ENCODE measurements around the gene GALNT8.

GALNT8 gene

DNA sequence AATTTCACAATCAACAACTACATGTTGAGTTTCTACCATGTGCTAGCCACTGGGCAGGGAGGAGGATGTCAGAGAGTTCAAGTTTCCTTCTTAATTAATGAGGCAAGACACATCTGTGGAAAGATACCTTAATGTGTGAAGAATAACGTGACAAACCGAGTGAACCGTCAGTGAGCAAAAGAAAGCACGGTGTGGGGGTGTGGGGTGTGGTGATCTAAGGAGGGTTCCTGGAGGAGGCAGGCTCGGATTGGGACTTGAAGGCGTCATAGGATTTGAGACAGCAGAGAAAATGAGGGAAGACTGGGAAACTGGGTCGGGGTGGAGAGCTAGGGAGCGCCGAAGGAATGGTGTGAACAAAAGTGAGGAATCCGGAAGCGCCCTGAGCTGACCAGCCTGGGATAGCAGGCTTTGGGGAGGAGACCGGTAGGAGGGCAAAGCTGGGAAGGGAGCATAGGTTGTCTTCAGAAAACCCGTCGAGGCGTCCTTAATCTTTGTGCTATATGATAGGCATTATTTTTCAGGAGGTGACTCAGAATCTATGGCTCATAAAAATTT lies 22.3 kb downstream of the GALNT8 start:
- in situ Hi-C loops (cut with HindIII; ENCODE audit: low sequenced_read_pairs): no loop called here

DNA sequence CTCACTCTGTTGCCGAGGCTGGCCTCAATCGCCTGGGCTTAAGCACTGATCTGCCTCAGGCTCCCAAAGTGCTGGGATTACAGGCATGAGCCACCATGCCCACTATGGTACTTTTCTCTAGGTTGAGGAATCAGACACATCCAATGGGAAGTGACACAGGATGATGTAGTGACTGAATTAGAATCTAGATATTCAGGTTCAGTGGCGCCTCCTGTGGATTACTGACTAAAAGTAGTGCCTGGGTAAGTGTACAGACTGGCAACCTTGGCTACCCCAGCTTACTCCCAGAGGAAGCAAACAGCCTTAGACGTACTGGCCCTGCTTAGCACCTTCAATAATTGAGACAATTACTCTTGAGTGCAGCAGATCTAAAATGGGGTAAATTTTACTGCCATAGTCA lies 22.8 kb downstream of the GALNT8 start:
- in situ Hi-C loops (cut with HindIII; ENCODE audit: low sequenced_read_pairs): no loop called here

DNA sequence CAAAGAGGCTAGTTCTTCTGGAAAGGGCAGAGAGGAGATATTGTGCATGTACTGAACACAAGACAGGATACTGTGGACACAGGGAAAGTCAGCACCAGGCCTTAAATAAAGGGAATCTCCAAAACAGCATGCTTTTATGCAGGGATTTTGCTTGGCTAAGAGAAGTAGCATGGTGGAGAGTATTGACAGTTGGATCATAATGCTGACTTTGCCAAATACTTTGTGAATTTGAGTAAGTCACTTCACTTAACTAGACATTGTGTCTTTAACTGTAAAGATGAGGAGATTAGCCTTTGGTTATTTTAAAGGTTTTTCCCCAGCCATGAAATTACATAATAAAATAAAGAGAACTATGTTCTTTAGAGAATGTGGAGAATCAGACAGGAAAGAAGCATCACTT lies 24.5 kb downstream of the GALNT8 start:
- in situ Hi-C loops (cut with HindIII; ENCODE audit: low sequenced_read_pairs): no loop called here

DNA sequence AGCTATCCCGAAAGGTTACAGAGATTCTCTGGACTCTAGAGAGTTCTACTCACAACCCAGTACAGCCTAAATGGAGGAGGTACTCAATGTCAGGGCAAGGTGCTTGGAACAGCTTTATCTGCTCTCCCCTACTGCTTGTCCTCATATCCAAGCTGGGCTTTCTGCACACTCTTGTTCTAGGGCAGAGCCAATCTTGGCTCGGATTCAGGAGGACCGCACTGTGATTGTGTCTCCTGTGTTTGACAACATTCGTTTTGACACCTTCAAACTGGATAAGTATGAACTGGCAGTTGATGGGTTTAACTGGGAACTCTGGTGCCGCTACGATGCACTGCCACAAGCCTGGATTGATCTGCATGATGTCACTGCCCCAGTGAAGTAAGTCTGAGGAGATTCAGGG lies 25.0 kb downstream of the GALNT8 start:
- in situ Hi-C loops (cut with HindIII; ENCODE audit: low sequenced_read_pairs): no loop called here

DNA sequence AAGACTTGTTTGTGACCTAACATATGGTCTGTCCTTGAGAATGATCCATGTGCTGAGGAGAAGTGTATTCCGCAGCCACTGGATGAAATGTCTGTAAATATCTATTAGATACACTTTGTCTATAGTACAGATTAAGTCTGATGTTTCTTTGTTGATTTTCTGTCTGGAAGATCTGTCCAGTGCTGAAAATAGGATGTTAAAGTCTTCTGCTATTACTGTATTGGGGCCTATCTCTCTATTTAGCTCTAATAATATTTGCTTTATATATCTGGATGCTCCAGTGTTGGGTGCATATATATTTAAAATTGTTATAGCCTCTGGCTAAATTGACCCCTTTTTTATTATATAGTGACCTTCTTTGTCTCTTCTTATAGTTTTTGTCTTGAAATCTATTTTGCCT lies 31.5 kb downstream of the GALNT8 start:
- in situ Hi-C loops (cut with HindIII; ENCODE audit: low sequenced_read_pairs): loop anchor here (25.0 kb wide), 1 partner anchor 89 kb away; no protein-coding TSS in a partner anchor

DNA sequence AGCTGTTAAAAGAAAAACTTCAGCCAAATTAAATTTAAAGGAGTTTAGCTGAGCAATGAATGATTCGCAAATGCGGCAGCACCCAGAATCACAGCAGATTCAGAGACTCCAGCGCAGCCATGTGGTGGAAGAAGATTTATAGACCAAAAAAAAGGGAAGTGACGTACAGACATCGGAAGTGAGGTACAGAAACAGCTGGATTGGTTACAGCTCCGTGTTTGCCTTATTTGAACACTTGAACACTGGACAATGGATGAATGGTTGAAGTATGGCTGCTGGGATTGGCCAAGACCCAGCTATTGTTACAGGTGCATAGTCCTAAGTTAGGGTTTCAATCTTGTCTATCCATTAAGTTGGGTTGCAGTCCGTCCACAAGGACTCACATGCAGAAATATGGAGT lies 42.6 kb downstream of the GALNT8 start:
- in situ Hi-C loops (cut with HindIII; ENCODE audit: low sequenced_read_pairs): loop anchor here (25.0 kb wide), 1 partner anchor 100 kb away; no protein-coding TSS in a partner anchor

DNA sequence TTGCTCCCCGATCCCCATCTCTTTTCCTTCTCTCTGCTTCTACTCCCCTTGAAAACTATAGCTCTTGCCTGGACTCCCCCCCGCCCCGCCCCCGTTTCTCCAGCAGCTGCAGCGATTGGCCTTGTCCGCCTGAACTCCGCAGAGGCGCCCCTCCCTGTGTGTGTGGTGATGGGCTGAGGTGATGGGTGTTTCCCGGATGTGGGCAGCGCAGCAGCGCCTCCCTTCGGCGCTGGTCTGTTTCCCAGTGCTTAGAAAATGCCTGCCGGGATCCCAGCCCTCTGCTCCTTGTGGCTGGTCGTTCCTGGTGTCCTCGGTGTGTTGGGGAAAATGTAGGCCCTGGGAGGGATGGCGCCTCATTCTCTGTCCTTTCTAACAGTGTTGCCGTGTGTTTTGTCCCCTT lies 43.3 kb downstream of the GALNT8 start:
- in situ Hi-C loops (cut with HindIII; ENCODE audit: low sequenced_read_pairs): loop anchor here (25.0 kb wide), 1 partner anchor 101 kb away; no protein-coding TSS in a partner anchor

DNA sequence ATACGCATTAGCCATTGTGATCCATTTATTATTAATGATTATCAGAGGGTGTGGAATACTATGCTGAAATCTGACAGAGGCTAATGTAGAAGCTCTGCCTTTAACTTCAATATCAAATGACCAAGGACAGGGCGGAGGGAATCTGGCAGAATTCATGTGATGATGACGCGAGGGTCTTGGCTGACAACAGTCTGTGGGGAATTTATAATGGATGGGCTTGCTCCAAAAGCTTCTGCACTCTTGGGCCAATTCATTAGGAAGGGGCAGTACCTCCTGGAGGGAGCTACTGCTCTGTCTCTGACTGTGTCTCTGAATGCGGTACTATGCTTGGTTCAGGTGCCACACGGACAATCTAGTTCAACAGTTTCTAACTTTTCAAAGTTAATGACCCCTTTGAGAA lies 46.2 kb downstream of the GALNT8 start:
- in situ Hi-C loops (cut with HindIII; ENCODE audit: low sequenced_read_pairs): loop anchor here (25.0 kb wide), 1 partner anchor 104 kb away; no protein-coding TSS in a partner anchor

DNA sequence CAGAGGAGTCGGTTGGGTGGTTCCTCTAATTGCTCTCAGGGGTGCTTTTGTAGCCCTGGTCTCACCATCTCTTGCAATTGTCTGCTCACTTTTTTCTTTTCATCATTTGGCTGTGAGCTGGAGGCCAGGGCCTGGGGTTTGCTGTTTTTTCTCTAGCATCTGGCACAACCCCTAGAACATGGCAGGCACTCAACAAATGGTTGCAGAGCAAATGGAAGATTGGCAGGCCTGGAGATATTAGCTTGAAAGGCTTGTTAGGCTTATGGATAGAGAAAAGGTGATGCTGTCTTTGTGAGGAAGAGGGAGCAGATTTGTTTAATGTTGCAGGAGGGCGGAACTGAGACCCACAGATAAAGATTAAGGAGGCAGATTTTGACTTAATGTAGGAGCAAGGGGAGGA lies 47.0 kb downstream of the GALNT8 start:
- in situ Hi-C loops (cut with HindIII; ENCODE audit: low sequenced_read_pairs): loop anchor here (25.0 kb wide), 1 partner anchor 105 kb away; no protein-coding TSS in a partner anchor

DNA sequence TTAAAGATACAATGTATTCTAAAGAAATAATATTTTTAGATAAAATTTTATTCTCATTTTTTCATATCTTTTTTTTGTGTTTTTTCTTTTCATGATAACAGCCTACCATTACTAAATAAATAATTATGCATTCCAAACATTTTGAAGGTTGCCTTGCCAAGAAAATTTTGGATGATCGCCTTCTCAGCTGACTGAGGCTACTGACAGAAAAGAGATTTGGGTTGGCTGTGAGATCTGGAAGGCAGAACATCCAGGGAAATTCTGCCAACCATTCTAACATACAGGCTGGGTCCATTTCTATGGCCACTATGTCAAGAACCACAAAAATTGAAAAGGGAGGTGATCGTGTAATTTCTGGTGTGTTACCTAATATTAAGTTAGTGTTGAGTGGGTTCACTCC lies 48.1 kb downstream of the GALNT8 start:
- in situ Hi-C loops (cut with HindIII; ENCODE audit: low sequenced_read_pairs): loop anchor here (25.0 kb wide), 1 partner anchor 106 kb away; no protein-coding TSS in a partner anchor

DNA sequence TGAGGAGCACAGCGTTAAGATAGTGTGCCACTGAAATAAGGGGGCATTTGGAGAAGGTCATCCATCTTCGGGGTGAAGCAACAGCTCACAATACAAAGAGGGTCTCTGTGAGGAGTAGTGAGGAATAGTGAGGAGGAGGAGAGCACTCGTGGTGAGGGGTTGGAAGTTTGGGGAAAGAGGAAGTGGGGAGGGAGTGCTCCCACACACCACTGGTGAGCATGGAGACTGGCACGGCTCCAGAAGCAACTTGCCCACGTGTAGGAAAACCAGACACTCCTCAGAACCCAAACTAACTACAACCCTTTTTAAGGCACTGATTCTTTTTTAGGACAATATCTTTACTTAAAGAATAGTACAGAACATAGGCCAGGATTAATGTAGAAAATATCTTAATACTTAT lies 48.9 kb downstream of the GALNT8 start:
- in situ Hi-C loops (cut with HindIII; ENCODE audit: low sequenced_read_pairs): loop anchor here (25.0 kb wide), 1 partner anchor 107 kb away; no protein-coding TSS in a partner anchor

DNA sequence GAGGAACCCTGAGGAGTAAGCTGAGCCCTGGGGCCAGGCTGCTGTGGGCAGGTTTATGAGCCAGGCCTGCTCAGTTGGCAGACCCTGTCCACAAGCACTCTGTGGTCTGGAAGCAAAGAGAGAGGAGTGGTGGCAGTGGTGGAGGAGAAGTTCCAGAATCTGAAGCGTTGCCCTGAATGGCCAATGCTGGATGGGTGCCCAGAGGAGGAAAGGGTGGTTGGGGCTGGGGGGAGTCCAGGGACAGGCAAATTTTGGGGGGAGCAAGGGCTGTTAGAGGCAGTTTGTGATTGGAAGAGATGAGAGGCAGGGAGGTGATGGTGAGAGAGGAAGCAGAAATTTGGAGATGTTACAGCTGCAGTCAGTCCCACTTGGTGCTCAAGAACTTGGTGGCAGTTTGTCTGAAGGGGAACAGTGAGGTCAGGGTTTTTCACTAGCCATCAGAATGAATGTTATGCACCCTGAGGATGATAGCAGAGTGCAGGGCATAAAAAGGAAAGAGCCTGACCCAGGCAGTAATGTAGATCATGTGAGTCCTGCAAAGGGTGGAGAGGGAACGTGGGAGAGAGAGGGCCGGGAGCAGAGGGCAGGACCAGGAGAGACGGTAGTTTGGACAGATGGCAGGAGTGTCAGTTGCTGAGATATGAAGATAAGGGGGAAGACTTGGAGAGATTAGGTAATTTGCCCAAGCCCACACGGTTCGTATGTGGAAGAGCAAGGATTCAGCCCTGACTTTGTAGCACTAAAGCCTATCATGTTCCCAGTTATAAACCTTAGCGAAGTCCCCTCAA lies 51.2 kb downstream of the GALNT8 start:
- in situ Hi-C loops (cut with HindIII; ENCODE audit: low sequenced_read_pairs): loop anchor here (25.0 kb wide), 1 partner anchor 109 kb away; no protein-coding TSS in a partner anchor

DNA sequence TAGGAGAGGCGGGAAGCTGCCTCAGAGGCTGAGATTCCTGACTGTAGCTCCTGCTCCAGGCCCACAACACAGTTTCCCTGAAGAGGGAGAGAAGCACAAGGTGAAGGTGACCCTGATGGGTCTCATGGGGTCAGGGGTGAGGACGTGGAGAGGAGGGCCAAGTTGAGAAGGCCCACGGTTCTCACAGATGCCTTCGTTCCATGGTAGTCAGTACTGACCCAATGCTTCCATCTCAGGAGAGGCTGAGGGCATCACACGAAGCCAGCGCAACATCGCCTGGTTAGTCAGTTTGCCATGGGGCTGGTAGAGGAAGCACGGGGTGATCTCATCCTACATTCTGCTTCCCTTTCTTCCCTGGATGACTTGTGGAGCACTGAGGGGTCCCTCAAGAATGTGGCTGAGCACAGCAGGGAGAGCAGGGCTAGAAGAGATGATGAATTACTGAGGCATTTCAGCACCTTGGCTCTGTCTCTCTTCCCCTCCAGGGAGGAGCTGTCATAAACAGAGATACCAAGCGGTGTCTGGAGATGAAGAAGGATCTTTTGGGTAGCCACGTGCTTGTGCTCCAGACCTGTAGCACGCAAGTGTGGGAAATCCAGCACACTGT lies 51.9 kb downstream of the GALNT8 start:
- in situ Hi-C loops (cut with HindIII; ENCODE audit: low sequenced_read_pairs): loop anchor here (25.0 kb wide), 1 partner anchor 110 kb away; no protein-coding TSS in a partner anchor

DNA sequence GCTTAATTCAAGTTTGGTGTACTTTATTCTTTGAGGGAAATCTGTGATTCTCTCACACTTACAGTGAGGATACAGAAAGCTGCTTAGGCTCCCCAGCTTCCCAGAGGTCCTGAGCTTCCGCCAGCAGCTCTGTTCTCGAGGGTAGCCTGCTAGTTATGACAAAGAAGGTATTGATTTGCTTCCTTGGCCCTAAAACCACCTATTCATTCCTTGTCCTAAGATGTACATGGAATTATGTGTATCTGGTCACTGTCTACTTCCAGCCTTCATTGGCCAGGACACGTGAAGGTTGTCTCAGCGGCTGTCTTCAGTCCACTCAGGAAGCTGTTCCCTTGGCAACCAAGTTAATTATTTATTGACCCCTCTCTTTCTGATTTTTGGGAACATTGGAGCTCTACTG lies 55.7 kb downstream of the GALNT8 start:
- in situ Hi-C loops (cut with HindIII; ENCODE audit: low sequenced_read_pairs): no loop called here

DNA sequence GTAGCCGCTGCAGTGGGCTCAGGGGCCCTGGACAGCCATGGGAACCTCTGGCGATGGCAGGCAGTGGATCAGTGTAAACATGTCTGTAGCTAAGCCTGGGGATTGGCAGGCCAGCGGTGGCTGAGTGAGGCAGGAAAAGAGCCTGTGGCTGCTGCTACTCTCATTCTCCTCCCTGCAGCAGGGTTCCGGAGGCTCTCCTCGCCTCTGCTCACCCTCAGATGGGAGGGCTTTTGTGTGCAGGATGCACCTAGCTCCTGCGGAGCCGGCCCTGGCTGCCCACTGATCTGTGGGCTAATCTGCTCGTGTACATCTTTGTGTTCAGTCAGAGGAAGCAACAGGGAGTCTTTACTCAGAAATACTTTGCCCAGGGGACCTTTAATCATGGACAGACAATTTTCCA lies 59.5 kb downstream of the GALNT8 start:
- in situ Hi-C loops (cut with HindIII; ENCODE audit: low sequenced_read_pairs): no loop called here

DNA sequence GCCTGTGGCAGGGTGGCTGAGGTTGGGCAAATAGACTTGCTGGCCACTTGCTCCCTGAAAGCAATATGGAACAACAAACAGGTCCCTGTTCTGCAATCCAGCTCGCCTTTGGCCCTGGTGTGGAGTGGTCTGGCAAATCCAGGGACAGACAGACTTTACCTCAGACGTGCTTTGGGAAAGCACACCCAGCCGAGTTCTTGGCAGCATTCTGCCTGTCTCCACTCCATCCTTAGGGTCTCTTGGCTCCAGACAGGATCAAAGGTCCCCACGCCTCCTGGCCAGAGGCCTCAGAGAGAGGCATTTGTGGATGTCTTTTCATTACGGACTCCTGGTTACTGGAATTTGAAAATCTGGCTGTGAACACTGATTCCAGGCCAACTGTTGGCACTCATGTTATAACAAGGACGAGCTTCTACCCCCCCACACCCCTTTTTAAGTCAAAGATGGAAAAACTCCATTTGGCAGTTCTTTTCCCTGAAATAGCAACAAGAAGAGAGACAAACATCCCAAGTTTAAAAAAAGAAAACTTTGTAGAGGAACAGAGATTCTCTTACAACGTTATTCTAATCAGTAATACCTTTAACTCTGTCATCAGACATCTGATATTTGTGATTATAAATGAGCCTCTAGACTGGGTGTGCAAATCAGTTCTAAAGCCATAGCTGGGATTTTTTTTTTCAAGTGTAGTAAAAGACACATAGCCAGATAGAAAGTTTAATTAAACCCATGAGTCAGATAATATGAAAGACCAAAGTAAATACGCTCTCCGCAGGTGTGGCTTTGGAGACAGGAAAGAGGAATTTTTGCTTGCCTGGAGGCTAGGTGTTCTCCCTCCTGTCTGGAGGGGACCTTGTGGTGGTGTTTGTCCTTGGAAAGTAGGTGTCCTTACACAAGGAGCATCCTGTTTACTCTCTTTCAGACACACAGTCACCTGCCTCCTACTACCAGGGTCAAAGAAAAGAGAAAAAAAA lies 60.7 kb downstream of the GALNT8 start:
- in situ Hi-C loops (cut with HindIII; ENCODE audit: low sequenced_read_pairs): no loop called here

DNA sequence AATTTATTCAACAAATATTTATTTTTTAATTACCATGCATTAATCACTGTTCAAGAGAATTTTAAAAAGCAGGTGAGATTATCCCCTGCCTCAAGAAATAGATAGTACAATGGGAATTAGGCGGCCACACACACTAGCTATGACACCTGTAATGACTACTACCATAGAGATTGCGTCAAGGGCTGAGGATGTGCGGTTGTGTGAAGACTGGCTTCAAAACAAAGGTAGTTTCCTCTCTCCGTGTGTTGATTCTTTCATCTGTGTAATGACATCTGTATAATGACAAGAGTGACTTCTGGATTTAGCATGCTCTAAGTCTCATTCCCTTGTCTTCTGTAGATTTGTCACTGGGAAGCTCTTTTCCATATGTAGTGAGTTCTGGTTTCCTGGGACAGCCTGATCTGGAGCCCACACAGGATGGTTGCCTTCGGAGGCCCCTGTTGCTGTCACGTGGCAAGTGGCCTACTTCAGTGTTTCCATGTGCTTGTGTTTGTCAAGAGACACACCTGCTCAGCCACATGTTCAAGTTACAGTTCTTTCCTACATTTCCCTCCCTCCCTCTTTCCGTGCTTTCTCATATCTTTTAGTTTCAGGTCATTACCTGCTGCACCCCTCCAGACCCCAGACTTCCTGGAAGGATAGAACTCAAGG lies 64.3 kb downstream of the GALNT8 start:
- in situ Hi-C loops (cut with HindIII; ENCODE audit: low sequenced_read_pairs): no loop called here

DNA sequence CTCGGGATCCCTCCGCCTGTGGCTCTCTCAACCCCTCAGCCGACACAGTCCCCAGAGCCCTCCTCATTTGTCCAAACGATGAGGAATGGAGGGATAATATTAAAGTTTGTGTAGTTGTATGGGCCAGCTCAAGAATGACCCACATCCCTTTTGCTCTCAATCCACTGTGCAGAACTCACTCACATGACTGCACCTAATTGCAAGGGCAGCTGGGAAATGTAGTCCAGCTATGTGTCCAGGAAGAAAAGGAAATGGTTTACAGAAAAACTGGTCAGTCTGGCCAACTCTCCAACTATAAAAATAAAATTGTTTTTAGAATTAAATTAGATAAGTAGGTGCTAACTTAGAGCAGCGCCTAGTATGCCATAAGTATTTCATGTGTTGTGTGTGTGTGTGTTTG lies 66.6 kb downstream of the GALNT8 start:
- in situ Hi-C loops (cut with HindIII; ENCODE audit: low sequenced_read_pairs): no loop called here

DNA sequence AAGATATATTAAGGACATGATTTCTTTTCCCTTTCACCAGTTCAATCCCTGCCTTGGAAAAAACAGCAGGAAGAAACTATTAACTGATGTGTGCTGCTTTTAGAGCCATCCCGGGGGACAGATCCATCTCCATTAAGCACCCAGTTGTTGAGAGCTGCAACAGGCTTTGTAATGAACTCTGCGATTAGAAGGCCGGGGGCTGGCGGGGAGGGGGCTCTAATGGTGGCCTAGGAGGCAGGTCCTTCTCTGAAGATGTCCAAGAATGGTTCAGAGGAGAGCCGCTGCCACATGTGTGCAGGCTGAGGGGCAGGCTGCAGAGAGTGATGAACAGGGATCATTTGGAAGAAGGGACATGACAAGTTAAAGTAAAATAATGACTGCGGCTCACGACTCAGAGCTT lies 67.8 kb downstream of the GALNT8 start:
- in situ Hi-C loops (cut with HindIII; ENCODE audit: low sequenced_read_pairs): no loop called here

DNA sequence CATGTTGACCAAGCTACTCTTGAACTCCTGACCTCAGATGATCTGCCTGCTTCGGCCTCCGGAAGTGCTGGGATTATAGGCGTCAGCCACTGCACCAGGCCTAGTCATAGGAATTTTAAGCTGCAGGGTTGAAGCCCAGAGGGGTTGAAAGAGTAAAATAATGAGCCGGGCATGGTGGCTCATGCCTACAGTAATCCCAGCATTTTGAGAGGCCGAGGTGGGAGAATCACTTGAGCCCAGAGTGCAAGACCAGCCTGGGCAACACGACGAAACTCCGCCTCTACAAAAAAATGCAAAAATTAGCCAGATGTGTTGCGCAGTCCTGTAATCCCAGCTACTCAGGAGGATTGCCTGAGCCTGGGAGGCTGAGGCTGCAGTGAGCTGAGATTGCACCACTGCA lies 69.6 kb downstream of the GALNT8 start:
- in situ Hi-C loops (cut with HindIII; ENCODE audit: low sequenced_read_pairs): no loop called here

All from DLD1 (cell line).